Measurements from ENCODE around the gene PMFBP1.

PMFBP1 gene

GRCh38 chr16:72179204-72179970 is 7.4 kb upstream of the PMFBP1 start:
- DNase-seq, result no peak

GRCh38 chr16:72174726-72175125 is 2.8 kb upstream of the PMFBP1 start:
- no peak for DNase-seq

GRCh38 chr16:72173997-72174396 is 2.0 kb upstream of the PMFBP1 start:
- no peak for DNase-seq

DNA sequence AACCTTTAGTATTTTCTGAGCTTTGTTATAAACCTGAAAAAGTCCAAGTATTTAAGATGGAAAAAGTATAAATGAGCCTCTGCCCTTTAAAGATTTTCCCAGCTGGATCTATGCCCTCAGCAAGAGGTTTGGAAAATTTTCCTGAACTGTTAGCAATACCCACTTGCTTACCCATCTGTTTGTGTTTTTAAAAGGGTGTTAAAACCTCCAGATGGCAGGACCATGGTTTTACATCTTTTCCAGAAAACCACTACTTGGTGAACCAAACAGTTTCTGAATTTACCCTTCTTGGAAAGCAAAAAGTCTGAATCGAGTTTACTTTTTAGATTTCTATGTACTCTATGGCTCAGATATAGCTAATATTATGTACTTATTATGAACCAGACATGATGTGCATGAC is 719 bp downstream of the PMFBP1 start:
- no peak for DNase-seq

- no peak for DNase-seq
These were observed 2.2 kb downstream of the PMFBP1 start for GRCh38 chr16:72169708-72170107.

- no peak for DNase-seq
These were observed 3.6 kb downstream of the PMFBP1 start for GRCh38 chr16:72168365-72168764.

DNA sequence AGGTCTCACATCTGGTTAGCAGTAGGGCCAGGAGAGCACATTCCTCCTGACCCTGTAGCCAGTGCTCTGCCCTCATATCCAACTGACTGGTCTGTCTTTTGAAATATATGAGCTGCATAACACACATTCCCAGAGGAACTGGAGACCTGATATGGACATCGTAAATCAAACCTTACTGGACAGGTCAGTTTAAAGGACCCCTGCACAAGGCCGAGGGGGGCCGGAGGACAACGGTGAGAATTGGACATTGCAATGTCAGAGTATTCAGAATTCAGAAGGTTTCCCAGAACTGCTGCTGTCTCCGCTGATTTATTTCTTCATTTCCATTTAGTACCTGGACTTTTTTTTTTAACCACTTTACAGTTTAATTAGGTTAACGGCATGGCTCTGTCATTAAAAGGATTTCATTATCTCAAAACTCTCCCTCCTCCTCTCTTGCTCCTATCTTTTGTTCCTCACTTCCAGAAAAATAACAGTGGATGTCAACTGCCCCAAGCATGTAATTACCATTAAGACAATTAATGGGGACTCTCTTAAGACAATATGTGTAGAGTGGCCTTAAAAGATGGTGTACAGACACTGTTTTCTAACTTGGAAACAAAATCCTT is 4.9 kb downstream of the PMFBP1 start:
- no peak for DNase-seq

DNA sequence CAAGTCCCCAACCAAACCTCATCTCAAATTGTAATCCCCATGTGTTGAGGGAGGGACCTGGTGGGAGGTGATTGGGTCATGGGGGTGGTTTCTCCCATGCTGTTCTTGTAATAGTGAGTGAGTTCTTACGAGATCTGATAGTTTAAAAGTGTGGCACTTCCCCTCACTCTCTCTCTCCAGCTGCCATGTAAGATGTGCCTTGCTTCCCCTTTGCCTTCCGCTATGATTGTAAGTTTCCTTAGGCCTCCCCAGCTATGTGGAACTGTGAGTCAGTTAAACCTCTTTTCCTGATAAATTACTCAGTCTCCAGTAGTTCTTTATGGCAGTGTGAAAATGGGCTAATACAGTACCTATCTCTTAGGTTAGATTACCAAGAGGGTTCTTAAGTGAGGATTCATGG is 5.8 kb downstream of the PMFBP1 start:
- DNase-seq, result no peak

GRCh38 chr16:72164691-72165090 is 7.3 kb downstream of the PMFBP1 start:
- DNase-seq, result no peak

- DNase-seq, result no peak
These were observed 9.8 kb downstream of the PMFBP1 start for GRCh38 chr16:72162105-72162692.

GRCh38 chr16:72159801-72160200 is 12.2 kb downstream of the PMFBP1 start:
- no peak for DNase-seq

- DNase-seq, result no peak
These were observed 12.6 kb downstream of the PMFBP1 start for GRCh38 chr16:72159386-72159785.

DNA sequence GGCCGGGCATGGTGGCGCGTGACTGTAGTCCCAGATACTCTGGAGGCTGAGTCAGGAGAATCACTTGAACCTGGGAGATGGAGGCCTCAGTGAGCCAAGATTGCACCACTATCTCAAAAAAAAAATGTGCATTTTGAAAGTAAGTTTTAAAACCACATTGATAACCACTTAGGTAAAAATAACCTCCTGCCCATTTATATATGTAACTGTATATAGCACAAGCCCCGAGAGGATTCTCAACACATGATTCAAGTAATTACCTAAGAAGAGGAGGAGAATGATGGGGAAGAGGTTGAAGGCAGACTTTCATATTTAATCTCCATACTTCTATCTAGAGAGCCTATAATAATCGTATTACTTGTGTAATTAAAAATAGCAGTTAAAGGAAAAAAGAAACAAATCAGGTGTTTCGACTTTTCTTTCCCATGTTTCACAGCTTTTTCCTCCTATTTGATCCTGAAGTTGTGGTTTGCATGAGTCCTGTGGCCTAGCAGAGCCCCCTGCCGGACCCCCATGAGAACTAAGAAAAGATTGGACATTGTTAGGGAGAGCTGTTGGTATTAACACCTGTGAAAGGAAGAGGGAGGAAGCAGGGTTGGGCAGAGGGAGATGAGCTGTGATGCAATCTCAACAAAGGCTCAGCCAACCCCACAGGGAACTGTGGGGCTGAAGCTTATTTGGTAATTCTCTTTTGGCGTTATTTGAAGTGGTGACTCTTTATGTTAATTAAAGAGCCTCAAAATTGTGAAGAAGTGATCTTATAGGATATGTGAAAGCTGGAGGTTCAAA is 22.1 kb downstream of the PMFBP1 start:
- DNase-seq, result no peak

DNA sequence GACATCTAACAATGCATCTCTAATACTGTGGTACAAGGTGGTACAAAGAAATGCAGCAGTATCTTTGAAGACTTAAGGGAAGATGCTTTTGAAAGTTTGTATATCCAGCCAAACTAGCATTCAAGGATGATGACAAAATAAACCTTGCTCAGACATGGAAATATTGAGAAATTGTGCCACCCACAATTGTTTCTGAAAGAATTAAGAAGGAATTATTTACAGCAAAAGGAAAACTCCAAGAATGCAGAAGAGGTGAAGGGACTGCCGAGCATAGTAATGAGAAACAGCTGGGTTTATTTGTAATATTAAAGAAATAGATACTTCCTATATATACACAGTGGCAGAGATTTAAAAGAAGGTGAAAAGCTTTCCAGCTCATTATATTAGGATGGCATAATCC is 29.5 kb downstream of the PMFBP1 start:
- no peak for DNase-seq

DNA sequence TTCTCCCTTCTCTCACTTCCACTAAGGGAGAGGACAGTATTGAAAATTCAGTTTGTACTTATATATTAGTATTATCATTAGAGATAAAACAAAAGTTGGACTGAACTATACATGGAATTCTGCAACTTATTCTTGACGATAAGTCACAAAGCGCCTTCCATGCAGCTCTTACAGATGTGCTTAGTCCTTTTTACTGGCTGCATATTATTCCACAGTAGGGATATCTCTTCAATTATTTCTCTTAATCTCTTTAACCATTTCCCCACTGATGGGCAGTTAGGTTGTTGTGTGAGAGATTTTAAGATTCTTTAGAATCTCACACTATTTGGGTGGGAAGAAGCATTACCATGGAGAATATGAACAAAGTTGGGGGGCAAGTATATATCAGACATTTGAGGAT is 32.0 kb downstream of the PMFBP1 start:
- DNase-seq, result no peak

- DNase-seq, result no peak
These were observed 33.8 kb downstream of the PMFBP1 start for GRCh38 chr16:72138064-72138572.

- no peak for DNase-seq
These were observed 34.4 kb downstream of the PMFBP1 start for GRCh38 chr16:72137380-72138063.

DNA sequence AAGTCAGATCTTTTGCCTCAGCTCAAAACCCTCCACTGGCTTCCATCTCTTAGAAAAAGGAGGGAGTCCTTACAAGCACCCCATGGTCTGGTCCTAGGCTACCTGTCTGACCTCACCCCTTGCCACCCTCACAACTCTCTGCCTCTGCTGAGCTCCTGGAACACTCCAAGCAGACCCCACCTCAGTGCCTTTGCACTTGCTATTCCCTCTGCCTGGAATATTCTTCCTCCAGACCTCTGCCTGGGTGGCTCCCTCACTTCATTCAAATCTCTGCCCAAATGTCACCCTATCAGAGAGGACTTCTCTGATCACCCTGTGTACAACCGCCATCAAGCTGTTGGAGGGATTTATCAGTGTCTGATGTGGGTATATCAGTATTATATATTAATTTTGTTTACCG is 37.4 kb downstream of the PMFBP1 start:
- no peak for DNase-seq

- DNase-seq, result no peak
These were observed 39.2 kb downstream of the PMFBP1 start for GRCh38 chr16:72132726-72133125.

DNA sequence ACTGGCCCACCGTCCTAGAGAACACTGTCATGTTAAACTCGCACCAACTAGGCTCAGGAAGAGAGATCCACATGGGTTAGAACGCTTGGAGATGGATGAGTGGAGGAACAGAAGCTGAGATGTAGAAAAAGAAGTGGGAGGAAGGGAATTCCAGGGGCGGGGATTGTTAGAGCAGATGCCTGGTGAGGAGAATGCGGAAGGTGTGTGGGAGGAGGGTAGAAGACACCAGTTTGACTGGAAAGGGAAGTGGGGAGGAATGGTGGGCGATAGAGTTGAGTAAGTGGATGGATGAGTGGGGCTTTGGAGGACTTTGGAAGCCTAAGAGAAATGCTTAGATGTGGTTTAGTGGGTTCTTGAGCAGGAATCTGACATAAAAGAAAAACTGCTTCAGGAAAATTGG is 40.9 kb downstream of the PMFBP1 start:
- no peak for DNase-seq

GRCh38 chr16:72129976-72130656 is 41.8 kb downstream of the PMFBP1 start:
- no peak for DNase-seq

DNA sequence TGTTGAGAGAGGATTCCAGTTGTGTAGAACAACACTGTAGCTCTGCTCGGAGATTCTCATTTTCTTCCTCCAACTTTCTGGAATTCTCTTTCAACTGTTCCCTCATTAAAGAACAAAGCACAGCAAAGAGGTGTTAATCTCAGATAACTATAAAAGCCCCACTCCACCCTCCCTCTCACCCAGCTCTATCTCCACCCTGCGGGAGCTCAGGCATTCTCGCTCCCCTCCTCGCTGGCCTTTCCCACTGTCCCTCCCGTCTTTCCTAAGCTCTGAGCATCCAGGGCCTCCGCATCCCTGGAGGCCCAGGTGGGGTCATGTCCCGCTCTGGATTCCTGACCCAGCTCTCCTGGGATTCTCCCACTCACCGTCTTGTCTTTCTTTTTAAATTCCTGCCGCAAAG is 43.3 kb downstream of the PMFBP1 start:
- DNase-seq, result no peak
